HepG2 (cell line): ENCODE data around the gene TMEM117. TPM values are rescaled to one million over a fixed set of nuclear protein-coding genes. Genes with fewer than 3 reads are reported as not detected.

Experiments used
- ATAC-seq: fragments of 200-7000 bp; cut with Tn5 transposase; 3 replicates; pipeline ENCODE4 v1.9.1; 2020; ENCODE audit warnings: mild to moderate bottlenecking, moderate library complexity
- BruUV-seq: library from RNA; stranded (reverse); fragments of 400-500 nt; replicated peaks from 2 replicates; lab custom pipeline; 2021; lab: Mats Ljungman, UMichigan
- CTCF ChIA-PET: fragments of 300-600 bp; formaldehyde crosslinking; extraction: SDS; loops from one replicate; lab custom pipeline; 2021; ENCODE audit warnings: low total read pairs, inconsistent platforms, low intra/inter-chr PET ratio; lab: Yijun Ruan, JAX
- POLR2A ChIA-PET: fragments of 350-600 bp; sonication (Branson Sonifier 250); formaldehyde crosslinking; loops from one replicate; lab custom pipeline; 2020; ENCODE audit warnings: antibody characterized with exemption, inconsistent platforms; lab: Yijun Ruan, JAX
- DNase-seq: peaks from one replicate; pipeline ENCODE4 v3.0.0-alpha.2; 2015; ENCODE audit warnings: low spot score
- FAIRE-seq: peaks from 3 replicates; lab custom pipeline; 2011; peaks lifted over from hg19 to GRCh38; lab: Jason Lieb, UNC
- H2AFZ ChIP-seq: one replicate; pipeline ENCODE4 v1.6.1; 2011; ENCODE audit warnings: low read length, inconsistent platforms
- H3K27ac ChIP-seq: fragments of 300-600 bp; 3 replicates; pipeline ENCODE4 v1.8.0; 2011; ENCODE audit warnings: mixed run types, mild to moderate bottlenecking, mixed read lengths, low read length, inconsistent platforms; ENCODE audit not compliant: insufficient read depth; ENCODE audit errors: extremely low read length
- H3K27me3 ChIP-seq, 2 experiments: fragments of 200-600 bp in 1 of 2; 2 replicates in 1 of 2; 3 replicates in 1 of 2; pipeline versions ENCODE4 v1.6.0 to v1.8.0; 2011; ENCODE audit warnings: low read length in 2 of 2, mild to moderate bottlenecking in 2 of 2, moderate library complexity in 2 of 2, inconsistent platforms in 1 of 2; ENCODE audit not compliant: insufficient read depth in 2 of 2, control insufficient read depth in 1 of 2
- H3K36me3 ChIP-seq, 2 experiments: fragments of 200-600 bp in 1 of 2; replicated peaks in 1 of 2; 2 replicates in 1 of 2; 3 replicates in 1 of 2; pipeline versions ENCODE4 v1.5.1 to v1.8.0; 2011; ENCODE audit warnings: low read length in 2 of 2, inconsistent platforms in 1 of 2; ENCODE audit not compliant: insufficient read depth in 2 of 2, control insufficient read depth in 1 of 2
- H3K4me1 ChIP-seq: 2 replicates; pipeline ENCODE4 v1.5.1; 2012; ENCODE audit warnings: low read length, inconsistent platforms; ENCODE audit not compliant: insufficient read depth
- H3K4me2 ChIP-seq: 2 replicates; pipeline ENCODE4 v1.6.0; 2011; ENCODE audit warnings: low read depth, low read length, inconsistent platforms
- H3K4me3 ChIP-seq, 3 experiments: fragments of 200-600 bp in 1 of 3; sonication (generic), shearing (Covaris generic) in 1 of 3; replicated peaks in 1 of 3; 2 replicates each; pipeline ENCODE4 v1.5.1; 2011 to 2016; ENCODE audit warnings: low read length in 3 of 3, inconsistent platforms in 2 of 3, low read depth in 2 of 3, mild to moderate bottlenecking in 2 of 3, control low read depth in 1 of 3, mixed read lengths in 1 of 3; ENCODE audit not compliant: insufficient read depth in 1 of 3
- H3K79me2 ChIP-seq: one replicate; pipeline ENCODE4 v1.6.1; 2011; ENCODE audit warnings: low read length, inconsistent platforms; ENCODE audit not compliant: insufficient read depth
- H3K9ac ChIP-seq: 2 replicates; pipeline ENCODE4 v1.6.0; 2011; ENCODE audit warnings: mild to moderate bottlenecking, low read depth, low read length, inconsistent platforms; ENCODE audit not compliant: insufficient read depth
- H3K9me3 ChIP-seq: 2 replicates; pipeline ENCODE4 v1.5.1; 2012; ENCODE audit warnings: mild to moderate bottlenecking, low read length
- H4K20me1 ChIP-seq: 2 replicates; pipeline ENCODE4 v1.6.0; 2011; ENCODE audit warnings: inconsistent platforms, mild to moderate bottlenecking, low read length, moderate library complexity; ENCODE audit not compliant: insufficient read depth
- JDP2 ChIP-seq: sonication (generic); formaldehyde crosslinking; IDR thresholded peaks from 2 replicates; pipeline ENCODE4 v1.8.1; 2022; ENCODE audit warnings: missing genetic modification reagents, borderline replicate concordance
- MAFK ChIP-seq, 2 experiments: IDR thresholded peaks in 1 of 2; conservative IDR thresholded peaks in 1 of 2; 2 replicates each; pipeline ENCODE4 v1.6.1; 2011; ENCODE audit warnings: improper control_type of control experiment in 2 of 2, low read length in 2 of 2
- WGBS: methylation state at CpG from one replicate; pipeline ENCODE4 v1.1.6; 2017; ENCODE audit warnings: low lambda C conversion rate; 5-methylcytosine and 5-hydroxymethylcytosine counted together
- in situ Hi-C: cut with HindIII; loops from 2 replicates; pipeline ENCODE4 v1.10.0; 2017; ENCODE audit warnings: low pct_unique_long_range_greater_than_20kb; ENCODE audit not compliant: extremely low pct_ligation_motif_present
- intact Hi-C: fragments of 100-400 bp; cut with micrococcal nuclease; formaldehyde crosslinking; loops from one replicate; pipeline ENCODE4 v1.10.0; 2022; ENCODE audit not compliant: unreplicated experiment
- polyA plus RNA-seq, 8 experiments: library from polyadenylated mRNA; depleted of rRNA in 3 of 8; stranded (reverse) in 7 of 8; unstranded in 1 of 8; fragments of >200 nt; fragmentation: Illumina TruSeq in 4 of 8; extraction: Trizol in 4 of 8; gene quantifications; 2 replicates each; pipeline versions ENCODE4 v1.2.1 to v1.2.3, GENCODE V29; 2011 to 2016; ENCODE audit warnings: low read depth in 4 of 8, missing spikeins in 1 of 8, mixed read lengths in 1 of 8; ENCODE audit not compliant: insufficient read depth in 1 of 8
- total RNA-seq, 5 experiments: library from RNA; depleted of rRNA; stranded (reverse); fragments of >200 nt; fragmentation: Illumina TruSeq; extraction: Trizol; gene quantifications; 2 replicates each; pipeline ENCODE4 v1.2.3, GENCODE V29; 2016; ENCODE audit warnings: low read depth in 1 of 5
- TF ChIP-seq, protein P1 (sequence below): IDR thresholded peaks from 2 replicates; pipeline ENCODE4 v1.6.1; 2016; ENCODE audit warnings: mild to moderate bottlenecking, missing biosample characterization, missing genetic modification reagents

The TMEM117 gene
- total and polyA plus RNA-seq, 2 of the 13 experiments (the other 11 are each of a cell fraction or from before 2014, with no cell fraction given), result 2.8 to 8.5 TPM

DNA sequence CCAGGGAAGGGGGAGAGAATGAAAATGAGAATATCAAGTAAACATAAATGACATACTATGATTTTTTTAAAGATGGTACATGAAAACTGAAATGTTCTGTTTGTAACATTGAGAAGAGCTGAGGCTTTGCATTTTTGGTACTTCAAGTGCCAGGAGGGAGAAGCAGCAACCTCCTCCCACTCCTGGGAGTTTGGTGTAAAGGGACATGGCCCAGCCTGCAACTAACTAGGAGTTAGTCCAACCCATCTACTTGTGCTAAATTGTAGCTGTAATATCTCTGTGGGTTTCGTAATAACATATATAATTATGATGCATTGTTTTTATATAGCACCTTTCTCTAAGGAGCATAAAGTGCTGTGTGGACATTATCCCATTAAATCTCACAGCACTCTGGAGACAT lies 522.8 kb downstream of the TMEM117 start:
- H3K4me1 ChIP-seq, result no peaks in the 10 kb centered on the region
- H3K36me3 ChIP-seq, result no peaks in the 10 kb centered on the region
- no peak overlapping the region for H3K9ac ChIP-seq
- no peak overlapping the region for H3K4me3 ChIP-seq
- no peak for ATAC-seq
- no peaks in the 10 kb centered on the region for H3K79me2 ChIP-seq
- in situ Hi-C loops, result no loop called here
- intact Hi-C loops, result no loop called here
- no peaks in the 10 kb centered on the region for H4K20me1 ChIP-seq
- POLR2A ChIA-PET, result no interaction called here
- CTCF ChIA-PET, result no interaction called here
- H2AFZ ChIP-seq, result no peak overlapping the region
- DNase-seq, result no peak
- 0 out of 4 replicates have a peak, but pooled peaks of 1 of the 2 experiments have one; percentile 10 for TF ChIP-seq MAFK (conservative IDR thresholded peaks at IDR 0.05 in 1 of 2, IDR thresholded peaks at IDR 0.05 in 1 of 2; ENCODE audit: low read length in 2 of 2)
- TF ChIP-seq, protein P1, sequence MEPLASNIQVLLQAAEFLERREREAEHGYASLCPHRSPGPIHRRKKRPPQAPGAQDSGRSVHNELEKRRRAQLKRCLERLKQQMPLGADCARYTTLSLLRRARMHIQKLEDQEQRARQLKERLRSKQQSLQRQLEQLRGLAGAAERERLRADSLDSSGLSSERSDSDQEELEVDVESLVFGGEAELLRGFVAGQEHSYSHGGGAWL, result no peak
- 100% methylated on average over 1 of the region's 1 CpG for WGBS
- FAIRE-seq, result no peak
- BruUV-seq, result no TSS peak
- H3K4me2 ChIP-seq, result no peak overlapping the region
- H3K27me3 ChIP-seq, result no peaks in the 10 kb centered on the region
- no peaks in the 10 kb centered on the region for H3K9me3 ChIP-seq
- H3K27ac ChIP-seq, result no peak overlapping the region

DNA sequence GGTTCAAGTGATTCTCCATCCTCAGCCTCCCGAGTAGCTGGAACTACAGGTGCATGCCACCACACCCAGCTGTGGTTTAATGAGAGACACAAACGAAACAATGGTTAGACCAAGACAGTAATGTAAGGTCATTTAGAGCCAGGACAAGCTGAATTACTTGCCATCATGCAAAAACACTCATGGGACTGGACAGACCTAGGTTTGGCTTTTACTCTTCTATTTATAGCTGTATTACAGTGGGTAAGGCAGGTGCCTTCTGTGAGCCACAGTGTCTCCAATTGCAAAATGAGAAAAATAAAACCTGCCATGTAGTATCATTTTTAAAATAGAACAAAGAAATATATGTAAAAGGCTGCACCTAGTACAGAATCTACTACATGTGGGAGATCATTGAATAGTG lies 527.1 kb downstream of the TMEM117 start:
- intact Hi-C loops, result no loop called here
- no peak for FAIRE-seq
- H3K36me3 ChIP-seq, result no peaks in the 10 kb centered on the region
- no peaks in the 10 kb centered on the region for H3K9me3 ChIP-seq
- TF ChIP-seq JDP2 (CRISPR knock-in tag), result no peak
- TF ChIP-seq, all 625 proteins: peak for 0
- no peak overlapping the region for H3K9ac ChIP-seq
- ChIA-PET CTCF (no interaction called here), POLR2A (no interaction called here)
- in situ Hi-C loops, result no loop called here
- no peak overlapping the region for H3K27ac ChIP-seq
- no peaks in the 10 kb centered on the region for H4K20me1 ChIP-seq
- H2AFZ ChIP-seq, result no peak overlapping the region
- DNase-seq (no peak), ATAC-seq (no peak)
- H3K27me3 ChIP-seq, result no peaks in the 10 kb centered on the region
- 60% methylated on average over 2 of the region's 2 CpGs for WGBS
- BruUV-seq, result no TSS peak
- no peak overlapping the region for H3K4me2 ChIP-seq
- H3K4me3 ChIP-seq, result no peak overlapping the region
- no peaks in the 10 kb centered on the region for H3K79me2 ChIP-seq
- peaks cover 5% of the 10 kb centered on the region; the same call in 1 of the 2 replicates for H3K4me1 ChIP-seq
